Astrocyte of the spinal cord (primary cell): ENCODE data around the gene HK3.

Experiments used
- DNase-seq: peaks from one replicate; pipeline ENCODE4 v3.0.0; 2011; ENCODE audit warnings: low read depth, low spot score
- H3K4me3 ChIP-seq: 2 replicates; pipeline ENCODE4 v1.5.1; 2011; ENCODE audit warnings: low read depth, mild to moderate bottlenecking, low read length, moderate library complexity
- in situ Hi-C: cut with HindIII; loops from 2 replicates; pipeline ENCODE4 v1.10.0; 2017; ENCODE audit warnings: low sequenced_read_pairs
- TF ChIP-seq, protein P1 (sequence below): IDR thresholded peaks from 2 replicates; pipeline ENCODE4 v1.5.1; 2012; ENCODE audit warnings: low read depth, mild to moderate bottlenecking, low read length, inconsistent platforms

The HK3 gene

DNA sequence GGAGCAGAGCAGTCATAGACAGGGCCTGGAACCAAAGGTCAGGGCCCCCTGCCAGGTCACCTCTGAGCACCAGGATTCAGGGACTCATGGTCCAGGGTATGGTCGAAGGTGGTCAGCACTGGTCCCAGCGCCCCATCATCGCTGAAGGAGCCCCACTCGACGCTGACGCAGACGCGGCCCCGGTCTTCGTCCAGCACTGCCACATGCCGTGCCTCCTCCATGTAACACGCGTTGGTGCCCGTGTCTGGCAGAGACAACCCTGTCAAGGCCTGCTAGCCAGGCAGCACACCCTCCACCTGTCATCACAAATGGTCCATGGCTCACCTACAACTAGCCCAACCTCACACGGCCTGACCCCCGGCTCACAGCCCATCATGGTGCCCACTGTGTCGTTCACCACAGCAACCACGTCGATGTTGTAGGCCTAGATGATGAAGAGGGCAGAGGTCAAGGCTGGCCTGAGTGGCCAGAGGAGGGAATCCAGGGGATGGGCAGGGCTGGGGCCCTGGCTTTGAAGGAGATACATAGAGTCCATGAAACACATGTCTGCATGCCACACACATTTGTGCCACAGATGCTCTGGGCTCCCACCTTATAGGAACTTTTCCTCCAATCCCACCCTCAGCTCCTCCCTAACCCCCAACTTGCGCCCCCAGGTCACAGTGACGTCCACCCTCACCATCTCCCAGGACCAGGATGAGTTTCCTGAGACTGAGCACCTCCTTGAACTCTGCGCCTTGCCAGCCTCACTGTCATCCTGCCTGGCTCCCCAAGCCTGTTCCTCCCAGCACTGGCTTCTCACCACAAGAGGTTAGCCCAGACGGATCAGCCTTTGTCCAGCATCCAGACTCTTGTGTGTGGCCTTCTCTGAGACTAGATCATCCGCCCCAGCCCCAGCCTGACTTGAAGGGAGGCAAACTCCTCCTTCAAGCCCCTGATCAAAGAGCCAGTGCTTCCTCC lies 9.5 kb downstream of the HK3 start:
- DNase-seq: no peak
- H3K4me3 ChIP-seq: no peak overlapping the region
- in situ Hi-C loops: no loop called here
- TF ChIP-seq, protein P1, sequence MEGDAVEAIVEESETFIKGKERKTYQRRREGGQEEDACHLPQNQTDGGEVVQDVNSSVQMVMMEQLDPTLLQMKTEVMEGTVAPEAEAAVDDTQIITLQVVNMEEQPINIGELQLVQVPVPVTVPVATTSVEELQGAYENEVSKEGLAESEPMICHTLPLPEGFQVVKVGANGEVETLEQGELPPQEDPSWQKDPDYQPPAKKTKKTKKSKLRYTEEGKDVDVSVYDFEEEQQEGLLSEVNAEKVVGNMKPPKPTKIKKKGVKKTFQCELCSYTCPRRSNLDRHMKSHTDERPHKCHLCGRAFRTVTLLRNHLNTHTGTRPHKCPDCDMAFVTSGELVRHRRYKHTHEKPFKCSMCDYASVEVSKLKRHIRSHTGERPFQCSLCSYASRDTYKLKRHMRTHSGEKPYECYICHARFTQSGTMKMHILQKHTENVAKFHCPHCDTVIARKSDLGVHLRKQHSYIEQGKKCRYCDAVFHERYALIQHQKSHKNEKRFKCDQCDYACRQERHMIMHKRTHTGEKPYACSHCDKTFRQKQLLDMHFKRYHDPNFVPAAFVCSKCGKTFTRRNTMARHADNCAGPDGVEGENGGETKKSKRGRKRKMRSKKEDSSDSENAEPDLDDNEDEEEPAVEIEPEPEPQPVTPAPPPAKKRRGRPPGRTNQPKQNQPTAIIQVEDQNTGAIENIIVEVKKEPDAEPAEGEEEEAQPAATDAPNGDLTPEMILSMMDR: no peak

DNA sequence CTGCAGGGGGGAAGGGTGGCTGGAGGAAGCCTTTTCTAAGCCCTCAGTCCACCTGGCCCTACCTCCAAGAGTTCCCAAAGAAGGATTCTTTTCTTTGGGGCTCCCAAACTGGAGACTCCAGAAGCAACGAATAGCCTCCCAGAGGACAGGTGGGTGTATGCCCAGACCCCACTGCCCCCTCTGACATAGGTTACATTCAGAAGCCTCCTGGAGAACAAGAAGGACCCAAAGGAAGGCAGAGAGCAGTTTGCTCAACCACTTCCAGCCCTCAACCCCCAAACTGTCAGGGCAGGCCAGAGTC lies 10.3 kb downstream of the HK3 start:
- no peak overlapping the region for H3K4me3 ChIP-seq
- in situ Hi-C loops: no loop called here
- DNase-seq: no peak
- TF ChIP-seq, protein P1: no peak

DNA sequence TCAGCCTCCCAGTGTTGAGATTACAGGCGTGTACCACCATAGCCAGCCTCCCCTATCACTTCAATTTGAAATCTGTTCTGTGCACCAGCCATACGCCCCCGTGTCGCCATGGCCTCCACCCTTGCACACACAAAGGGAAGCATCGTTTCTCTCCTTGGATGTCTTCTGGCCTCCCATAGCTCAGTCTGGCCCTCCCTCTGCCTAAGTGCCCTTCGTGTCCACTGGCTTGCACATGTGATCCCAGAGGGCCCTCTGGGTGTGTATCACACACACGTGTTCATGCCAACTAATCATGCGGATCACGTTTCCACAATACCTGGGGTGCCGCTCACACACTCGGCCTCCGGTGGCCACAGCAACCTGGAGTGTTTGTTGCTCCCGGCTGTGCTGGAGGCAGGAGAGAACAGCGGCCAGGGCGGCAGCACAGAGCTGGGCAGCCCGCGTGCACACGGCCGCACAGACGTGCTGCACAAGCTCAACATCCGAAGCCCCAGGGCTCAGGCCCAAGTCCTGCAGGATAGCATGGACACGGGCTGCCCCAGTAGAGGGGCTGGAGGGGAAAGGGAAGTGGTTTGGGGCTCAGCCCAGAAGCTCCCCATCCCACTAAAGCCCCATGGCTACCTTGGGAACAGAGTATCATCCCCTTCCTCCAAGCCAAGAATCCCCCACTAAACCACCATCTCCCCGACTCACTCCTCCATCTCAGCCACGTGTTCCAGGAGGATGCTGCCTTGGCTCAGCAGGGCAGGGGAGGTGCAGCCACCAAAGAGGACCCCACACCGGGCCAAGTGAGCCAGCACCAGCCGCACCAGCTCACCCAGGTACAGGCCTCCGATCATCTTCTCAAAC lies 10.9 kb downstream of the HK3 start:
- no peak overlapping the region for H3K4me3 ChIP-seq
- in situ Hi-C loops: no loop called here

DNA sequence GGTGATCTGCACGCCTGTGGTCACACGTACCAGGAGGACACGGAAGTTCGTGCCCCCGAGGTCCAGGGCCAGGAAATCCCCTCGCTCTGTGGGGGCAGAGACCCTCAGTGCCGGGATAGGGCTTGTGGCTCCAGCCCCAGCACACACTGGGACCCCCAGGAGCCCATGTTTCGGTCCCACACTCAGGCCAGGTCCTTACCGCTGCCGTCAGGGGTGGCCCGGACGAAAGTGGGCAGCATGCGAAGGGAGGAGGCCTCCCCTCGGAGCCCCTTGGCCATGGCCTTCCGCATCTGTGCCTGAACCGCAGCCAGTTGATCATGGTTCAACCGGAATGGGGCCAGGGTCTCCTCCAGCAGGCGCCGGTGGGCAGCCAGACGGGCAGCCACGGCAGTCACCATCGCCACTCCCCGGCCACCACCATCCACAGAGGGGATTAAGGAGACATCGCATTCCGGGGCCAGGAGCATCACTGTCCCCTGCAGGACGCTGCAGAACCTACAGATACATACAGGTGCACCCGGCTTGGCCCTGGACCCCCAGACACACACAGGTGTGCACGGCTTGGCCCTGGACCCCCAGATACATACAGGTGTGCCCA lies 11.8 kb downstream of the HK3 start:
- TF ChIP-seq, protein P1: no peak
- no peak overlapping the region for H3K4me3 ChIP-seq
- DNase-seq: no peak
- in situ Hi-C loops: no loop called here

More for the DNA sequence above, 10.9 kb downstream of the HK3 start:
- TF ChIP-seq, protein P1: no peak
- no peak for DNase-seq

DNA sequence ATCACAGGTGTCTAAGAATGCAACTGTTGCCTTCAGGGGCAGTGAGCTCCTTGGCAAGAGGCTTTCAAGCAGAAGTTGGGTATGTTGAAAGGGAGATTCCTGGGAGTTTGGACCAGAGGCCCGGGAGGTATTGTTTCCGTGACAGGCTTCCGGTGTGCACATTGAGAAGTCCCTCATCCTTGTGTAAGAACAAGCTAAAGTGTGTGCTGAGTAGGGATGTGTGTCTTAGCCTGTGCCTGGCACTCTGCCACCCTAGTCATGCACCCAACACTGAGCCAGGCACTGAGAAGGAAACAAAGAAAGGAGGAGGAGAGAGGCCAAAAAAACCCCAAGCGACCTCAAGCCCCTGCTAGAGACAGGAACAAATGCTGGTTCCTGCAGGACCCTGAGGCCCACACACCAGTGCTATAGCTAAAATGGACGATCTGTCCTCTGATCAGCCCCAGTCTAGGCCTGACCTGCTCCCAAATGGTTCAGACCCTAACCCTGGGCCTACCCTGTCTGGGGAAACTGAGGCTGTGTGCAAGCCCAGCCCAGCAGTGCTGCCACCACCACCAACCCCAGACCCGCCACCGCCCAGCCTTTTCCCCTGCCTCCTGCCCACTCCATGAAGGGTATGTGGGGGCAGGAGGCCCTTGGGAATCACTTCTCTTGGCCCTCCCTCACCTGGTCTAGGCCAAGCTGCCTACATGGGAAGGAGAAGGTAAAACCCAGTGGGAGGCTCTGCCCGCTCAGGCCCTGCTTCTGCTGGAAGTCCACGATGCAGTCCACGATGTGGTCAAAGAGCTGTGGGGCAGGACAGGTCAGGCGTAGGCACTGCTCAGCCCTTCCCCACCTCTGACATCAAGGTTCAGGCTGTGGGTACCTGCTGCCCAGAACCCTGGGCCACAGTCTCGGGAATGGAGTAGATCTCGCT lies 12.6 kb downstream of the HK3 start:
- in situ Hi-C loops: no loop called here
- no peak for DNase-seq
- TF ChIP-seq, protein P1: no peak
- no peak overlapping the region for H3K4me3 ChIP-seq

DNA sequence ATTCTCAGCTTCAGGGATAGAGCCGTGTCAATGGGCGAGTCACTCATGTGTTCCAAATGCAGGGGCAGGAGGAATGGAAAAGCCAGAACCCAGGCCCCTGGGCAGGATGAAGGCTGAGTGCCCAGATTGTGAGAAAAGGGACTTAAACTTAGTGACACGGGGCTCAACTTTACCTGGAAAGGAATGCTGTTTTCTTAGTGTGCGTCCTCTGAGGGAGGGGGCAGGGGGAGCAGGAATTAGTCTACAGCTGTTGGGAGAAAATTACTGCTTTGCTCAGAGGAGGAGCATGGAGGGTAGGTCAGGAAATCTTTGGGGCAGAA lies 14.6 kb downstream of the HK3 start:
- no peak for DNase-seq
- in situ Hi-C loops: no loop called here
- TF ChIP-seq, protein P1: no peak
- no peak overlapping the region for H3K4me3 ChIP-seq
